ENCODE results near the gene PDE9A. TPM values are rescaled to one million over a fixed set of nuclear protein-coding genes. Genes with fewer than 3 reads are reported as not detected.

Gene PDE9A
- total RNA-seq, 1 experiment from 2014 or later, result 31.9 TPM

GRCh38 chr21:42703136-42703908 is 49.9 kb downstream of the PDE9A start:
- Mint-ChIP-seq H3K27me3 (ENCODE audit: low read depth) (no peaks in the 10 kb centered on the region), H3K27ac (peak overlapping the region in 2 of 3 experiments; percentile 15 to 70; a peak in 3 of 7 replicates), H3K9me3 (peaks cover 6 to 10% of the 10 kb centered on the region in 2 experiments), H3K4me3 (no peak overlapping the region), H3K36me3 (ENCODE audit: insufficient read depth in 1 of 3, low read depth in 3 of 3) (peaks cover 36 to 51% (median 47%) of the 10 kb centered on the region in 3 experiments), H3K4me1 (peaks cover 36 to 40% of the 10 kb centered on the region in 2 experiments)
- Histone ChIP-seq H3K4me1 (ENCODE audit: insufficient read depth, low read length) (peaks cover 7% of the 10 kb centered on the region; the same call in 1 of the 2 replicates), H2BK120ac (ENCODE audit: low read depth, low read length, poor library complexity, severe bottlenecking) (no peak overlapping the region), H2BK20ac (ENCODE audit: low read depth, low read length, poor library complexity, severe bottlenecking) (no peak overlapping the region), H3K79me1 (ENCODE audit: insufficient read depth, low read depth, low read length, poor library complexity, severe bottlenecking) (no peaks in the 10 kb centered on the region), H3K23ac (ENCODE audit: insufficient read length, low read depth, low read length) (no peak overlapping the region), H3K4me2 (ENCODE audit: insufficient read depth, insufficient read length, low read length) (no peak overlapping the region), H2AK5ac (ENCODE audit: insufficient read length, low read length) (no peak overlapping the region), H2AFZ (ENCODE audit: low read length) (no peak overlapping the region), H3K4ac (ENCODE audit: low read depth, low read length) (no peak overlapping the region), H3K18ac (ENCODE audit: insufficient read length, low read depth, low read length) (no peak overlapping the region), H2BK12ac (ENCODE audit: insufficient read length, low read depth, low read length) (no peak overlapping the region), H3K27ac (ENCODE audit: insufficient read length, low read depth, low read length) (no peak overlapping the region), H3K9ac (ENCODE audit: extremely low read depth, insufficient read length, low read length) (no peak overlapping the region), H2BK5ac (ENCODE audit: insufficient read length, low read length) (no peak overlapping the region), H3K9me3 (ENCODE audit: control insufficient read depth, low read depth, low read length) (no peaks in the 10 kb centered on the region), H3K79me2 (ENCODE audit: insufficient read depth, low read length) (no peaks in the 10 kb centered on the region), H3K27me3 (ENCODE audit: insufficient read depth, low read length) (no peaks in the 10 kb centered on the region), H3K23me2 (ENCODE audit: insufficient read length, low read depth, low read length, poor library complexity, severe bottlenecking) (no peaks in the 10 kb centered on the region), H4K5ac (ENCODE audit: insufficient read length, low read depth, low read length) (no peak overlapping the region), H4K20me1 (ENCODE audit: control insufficient read depth, insufficient read depth, insufficient read length) (no peaks in the 10 kb centered on the region), H3K56ac (ENCODE audit: insufficient read length, low read depth, low read length) (no peak overlapping the region), H2BK15ac (ENCODE audit: low read depth, low read length) (no peak overlapping the region), H3T11ph (ENCODE audit: low read length) (no peak overlapping the region), H4K91ac (ENCODE audit: insufficient read length, low read depth, low read length) (no peak overlapping the region), H3K14ac (ENCODE audit: insufficient read depth, low read length) (no peak overlapping the region; the same call in 1 of the 2 replicates), H4K8ac (replicated peaks; ENCODE audit: insufficient read length, low read depth, low read length) (no peak overlapping the region)
- DNase-seq, result no peak
- TF ChIP-seq, protein P1, sequence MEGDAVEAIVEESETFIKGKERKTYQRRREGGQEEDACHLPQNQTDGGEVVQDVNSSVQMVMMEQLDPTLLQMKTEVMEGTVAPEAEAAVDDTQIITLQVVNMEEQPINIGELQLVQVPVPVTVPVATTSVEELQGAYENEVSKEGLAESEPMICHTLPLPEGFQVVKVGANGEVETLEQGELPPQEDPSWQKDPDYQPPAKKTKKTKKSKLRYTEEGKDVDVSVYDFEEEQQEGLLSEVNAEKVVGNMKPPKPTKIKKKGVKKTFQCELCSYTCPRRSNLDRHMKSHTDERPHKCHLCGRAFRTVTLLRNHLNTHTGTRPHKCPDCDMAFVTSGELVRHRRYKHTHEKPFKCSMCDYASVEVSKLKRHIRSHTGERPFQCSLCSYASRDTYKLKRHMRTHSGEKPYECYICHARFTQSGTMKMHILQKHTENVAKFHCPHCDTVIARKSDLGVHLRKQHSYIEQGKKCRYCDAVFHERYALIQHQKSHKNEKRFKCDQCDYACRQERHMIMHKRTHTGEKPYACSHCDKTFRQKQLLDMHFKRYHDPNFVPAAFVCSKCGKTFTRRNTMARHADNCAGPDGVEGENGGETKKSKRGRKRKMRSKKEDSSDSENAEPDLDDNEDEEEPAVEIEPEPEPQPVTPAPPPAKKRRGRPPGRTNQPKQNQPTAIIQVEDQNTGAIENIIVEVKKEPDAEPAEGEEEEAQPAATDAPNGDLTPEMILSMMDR (conservative IDR thresholded peaks at IDR 0.05), result no peak
- WGBS (ENCODE audit: extremely low coverage, insufficient read length, low lambda C conversion rate), result no CpG with 5 or more reads among the region's 24 CpGs
